ENCODE data around the gene MMP11. TPM values are rescaled to one million over a fixed set of nuclear protein-coding genes. Genes with fewer than 3 reads are reported as not detected.

Gene MMP11
- total and polyA plus RNA-seq, 2 donors: 3.8 to 3.9 TPM

DNA sequence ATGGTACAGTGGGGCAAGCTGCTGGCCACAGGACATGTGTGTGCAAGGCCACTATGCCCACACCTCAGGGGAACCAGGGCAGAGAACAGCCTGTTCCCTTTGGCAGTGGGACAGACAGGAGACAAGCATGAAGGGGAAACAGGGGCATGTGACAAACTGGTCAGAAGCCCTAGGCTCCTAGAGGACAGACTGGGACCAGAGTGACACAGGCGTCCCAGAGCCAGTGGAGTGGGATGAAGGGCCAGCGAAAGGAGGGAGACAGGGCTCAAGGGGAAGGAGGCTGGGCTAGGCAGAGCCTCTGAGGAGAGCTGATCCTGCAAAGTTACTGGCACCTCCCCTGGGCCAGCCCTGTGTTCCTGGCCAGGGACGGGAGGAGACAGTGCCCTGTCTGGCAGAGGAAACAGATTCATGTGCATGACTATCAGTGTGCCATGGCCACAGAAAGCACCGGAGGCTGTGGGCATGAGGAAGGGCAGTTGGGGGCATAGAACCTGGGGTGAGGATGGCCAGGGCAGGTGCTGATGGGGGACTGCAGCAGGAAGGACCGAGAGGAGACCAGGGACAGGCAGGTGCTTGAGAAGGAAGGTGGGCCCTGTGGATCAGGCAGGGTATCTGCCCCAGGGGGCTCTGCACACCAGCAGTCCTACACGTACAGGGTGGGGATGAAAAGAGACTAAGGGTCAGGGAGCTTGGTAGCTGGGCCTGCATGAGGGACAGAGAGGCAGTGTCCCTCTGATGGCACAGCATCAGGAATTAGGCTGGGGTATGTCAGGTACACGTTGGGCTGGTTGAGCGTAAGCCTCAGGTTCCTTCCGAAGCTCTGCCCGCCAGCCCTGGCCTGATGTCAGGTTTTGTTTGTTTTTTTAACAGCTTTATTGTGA lies 56.4 kb downstream of the MMP11 start:
- H3K36me3 ChIP-seq (ENCODE audit: control insufficient read depth in 2 of 2, insufficient read depth in 2 of 2, low read length in 1 of 2): peaks cover 86 to 89% of the 10 kb centered on the region in 2 donors
- H3K4me1 ChIP-seq (ENCODE audit: control insufficient read depth in 2 of 2, insufficient read depth in 2 of 2, low read length in 2 of 2): peaks cover 0 to 2% of the 10 kb centered on the region in 2 donors
- WGBS: 98% methylated on average over 10 of the region's 10 CpGs
- H3K9me3 ChIP-seq (ENCODE audit: control insufficient read depth in 2 of 2, insufficient read depth in 1 of 2, low read length in 1 of 2): no peaks in the 10 kb centered on the region
- H3K27me3 ChIP-seq (ENCODE audit: control insufficient read depth in 2 of 2, insufficient read depth in 1 of 2, low read length in 1 of 2): no peaks in the 10 kb centered on the region
- H3K27ac ChIP-seq (ENCODE audit: low read depth in 1 of 2, low read length in 1 of 2): no peak overlapping the region
- no peak overlapping the region for H3K4me3 ChIP-seq (ENCODE audit: low read length in 2 of 2)
- no peak for DNase-seq (ENCODE audit: low read depth in 6 of 9, low spot score in 9 of 9)

DNA sequence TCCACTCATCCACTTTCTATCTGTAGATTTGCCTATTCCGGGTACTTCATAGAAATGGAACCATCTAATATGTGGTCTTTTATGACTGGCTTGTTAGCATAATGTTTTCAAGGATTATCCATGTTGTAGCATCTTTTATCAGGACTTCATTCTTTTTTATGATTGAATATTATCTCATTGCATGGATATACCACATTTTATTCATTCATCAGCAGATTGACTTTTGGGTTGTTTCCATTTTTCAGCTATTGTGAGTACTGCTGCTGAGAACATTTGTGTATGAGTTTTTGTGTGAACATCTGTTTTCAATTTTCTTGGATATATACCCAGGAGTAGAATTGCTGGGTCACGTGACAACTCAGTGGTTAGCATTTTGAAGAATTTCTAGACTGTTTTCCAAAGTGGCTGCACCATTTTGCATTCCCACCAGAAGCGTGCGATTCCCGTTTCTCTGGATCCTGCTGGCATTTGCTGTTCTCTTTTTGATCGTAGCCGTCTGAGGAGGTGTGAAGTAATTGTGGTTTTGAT lies 57.3 kb downstream of the MMP11 start:
- H3K27me3 ChIP-seq (ENCODE audit: control insufficient read depth in 2 of 2, insufficient read depth in 1 of 2, low read length in 1 of 2): no peaks in the 10 kb centered on the region
- H3K4me1 ChIP-seq (ENCODE audit: control insufficient read depth in 2 of 2, insufficient read depth in 2 of 2, low read length in 2 of 2): peaks cover 0 to 2% of the 10 kb centered on the region in 2 donors
- 96% methylated on average over 7 of the region's 7 CpGs for WGBS
- no peak for DNase-seq (ENCODE audit: low read depth in 6 of 9, low spot score in 9 of 9)
- no peak overlapping the region for H3K27ac ChIP-seq (ENCODE audit: low read depth in 1 of 2, low read length in 1 of 2)
- no peaks in the 10 kb centered on the region for H3K9me3 ChIP-seq (ENCODE audit: control insufficient read depth in 2 of 2, insufficient read depth in 1 of 2, low read length in 1 of 2)
- H3K36me3 ChIP-seq (ENCODE audit: control insufficient read depth in 2 of 2, insufficient read depth in 2 of 2, low read length in 1 of 2): peaks cover 86 to 88% of the 10 kb centered on the region in 2 donors
- no peak overlapping the region for H3K4me3 ChIP-seq (ENCODE audit: low read length in 2 of 2)

DNA sequence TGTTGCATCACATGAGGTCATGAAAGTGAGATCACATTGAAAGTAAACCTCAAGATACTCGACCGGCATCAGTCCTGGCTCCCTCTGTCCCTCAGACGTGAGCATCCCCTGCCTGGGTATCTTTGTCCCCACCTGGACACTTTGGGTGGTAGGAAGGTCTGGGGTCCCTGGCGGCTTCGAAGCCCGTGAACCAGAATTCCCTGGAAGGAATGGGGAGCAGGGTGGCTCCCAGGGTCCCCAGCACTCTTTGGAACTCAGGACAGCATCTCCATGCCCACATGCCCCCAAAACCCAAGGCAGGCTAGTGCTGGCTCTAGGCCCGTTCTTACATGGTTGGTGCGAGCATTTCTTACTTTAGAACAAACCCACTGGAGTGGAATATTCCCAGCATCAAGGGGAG lies 58.6 kb downstream of the MMP11 start:
- Histone ChIP-seq H3K9me3 (ENCODE audit: control insufficient read depth in 2 of 2, insufficient read depth in 1 of 2, low read length in 1 of 2) (no peaks in the 10 kb centered on the region), H3K27me3 (ENCODE audit: control insufficient read depth in 2 of 2, insufficient read depth in 1 of 2, low read length in 1 of 2) (no peaks in the 10 kb centered on the region), H3K27ac (ENCODE audit: low read depth in 1 of 2, low read length in 1 of 2) (no peak overlapping the region), H3K4me3 (ENCODE audit: low read length in 2 of 2) (no peak overlapping the region), H3K36me3 (ENCODE audit: control insufficient read depth in 2 of 2, insufficient read depth in 2 of 2, low read length in 1 of 2) (peaks cover 86 to 88% of the 10 kb centered on the region in 2 donors), H3K4me1 (ENCODE audit: control insufficient read depth in 2 of 2, insufficient read depth in 2 of 2, low read length in 2 of 2) (no peaks in the 10 kb centered on the region)
- DNase-seq (ENCODE audit: low read depth in 6 of 9, low spot score in 9 of 9): no peak
- 97% methylated on average over 8 of the region's 8 CpGs for WGBS

DNA sequence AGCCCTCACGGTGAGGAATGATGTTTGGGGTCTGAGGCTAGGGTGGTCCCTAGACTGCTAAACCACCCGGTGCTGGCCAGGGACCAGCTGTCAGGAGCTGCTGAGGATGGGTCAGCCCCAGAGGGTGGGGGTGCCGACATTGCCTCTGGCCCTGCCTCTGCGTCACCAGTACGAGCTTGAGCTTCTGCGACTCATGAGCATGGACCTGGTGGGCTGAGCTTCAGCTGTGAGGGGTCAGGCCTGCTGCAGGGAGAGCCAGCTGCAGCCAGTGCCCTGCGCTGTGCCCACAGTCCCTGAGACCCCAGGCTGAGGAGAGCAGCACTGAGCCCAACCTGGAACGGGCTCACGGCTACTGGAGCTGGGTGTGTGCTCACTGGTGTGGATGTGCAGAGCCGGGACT lies 59.1 kb downstream of the MMP11 start:
- H3K27ac ChIP-seq (ENCODE audit: low read depth in 1 of 2, low read length in 1 of 2): no peak overlapping the region
- no peak overlapping the region for H3K4me3 ChIP-seq (ENCODE audit: low read length in 2 of 2)
- H3K4me1 ChIP-seq (ENCODE audit: control insufficient read depth in 2 of 2, insufficient read depth in 2 of 2, low read length in 2 of 2): no peaks in the 10 kb centered on the region
- 98% methylated on average over 10 of the region's 10 CpGs for WGBS
- no peak for DNase-seq (ENCODE audit: low read depth in 6 of 9, low spot score in 9 of 9)
- no peaks in the 10 kb centered on the region for H3K9me3 ChIP-seq (ENCODE audit: control insufficient read depth in 2 of 2, insufficient read depth in 1 of 2, low read length in 1 of 2)
- peaks cover 86 to 87% of the 10 kb centered on the region in 2 donors for H3K36me3 ChIP-seq (ENCODE audit: control insufficient read depth in 2 of 2, insufficient read depth in 2 of 2, low read length in 1 of 2)
- no peaks in the 10 kb centered on the region for H3K27me3 ChIP-seq (ENCODE audit: control insufficient read depth in 2 of 2, insufficient read depth in 1 of 2, low read length in 1 of 2)

DNA sequence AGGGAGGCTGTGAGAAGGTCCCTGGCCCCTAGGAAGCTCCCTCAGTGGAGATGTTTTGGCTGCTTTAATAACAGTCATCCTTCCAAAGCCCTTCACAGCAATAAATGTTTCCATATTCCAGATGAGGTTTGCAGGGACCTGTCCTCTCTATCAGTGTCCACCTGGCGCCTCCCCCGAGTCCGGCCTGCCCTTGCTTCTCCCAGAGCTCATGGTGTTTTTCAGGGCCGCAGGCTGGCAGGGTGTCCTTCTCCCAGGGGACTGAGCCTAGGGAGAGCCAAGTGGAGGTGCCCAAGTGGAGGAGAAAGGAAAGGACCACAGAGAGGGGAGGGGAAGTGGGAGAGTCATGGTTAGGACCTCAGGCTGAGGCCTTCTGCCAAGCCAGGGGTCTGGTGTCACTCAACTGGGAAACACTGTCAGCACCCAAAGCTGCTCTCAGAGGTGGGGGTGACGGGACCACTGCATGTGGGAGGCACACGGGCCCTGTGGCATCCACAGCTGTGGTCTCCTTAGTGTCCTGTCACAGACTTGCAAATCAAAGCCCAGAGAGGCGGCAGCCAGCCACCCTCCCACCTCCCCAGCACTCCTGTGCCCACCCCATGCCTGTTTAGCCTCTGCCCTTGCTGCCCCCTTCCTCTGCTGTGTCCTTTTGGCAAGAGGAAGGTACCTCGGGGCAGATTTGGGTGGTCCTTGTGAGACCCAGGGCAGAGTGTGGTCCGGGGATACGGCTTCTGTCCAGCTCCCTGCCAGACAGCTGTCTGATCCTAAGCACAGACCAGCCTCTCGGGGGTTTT lies 59.8 kb downstream of the MMP11 start:
- Histone ChIP-seq H3K9me3 (ENCODE audit: control insufficient read depth in 2 of 2, insufficient read depth in 1 of 2, low read length in 1 of 2) (no peaks in the 10 kb centered on the region), H3K4me3 (ENCODE audit: low read length in 2 of 2) (no peak overlapping the region), H3K4me1 (ENCODE audit: control insufficient read depth in 2 of 2, insufficient read depth in 2 of 2, low read length in 2 of 2) (no peaks in the 10 kb centered on the region), H3K27ac (ENCODE audit: low read depth in 1 of 2, low read length in 1 of 2) (no peak overlapping the region), H3K36me3 (ENCODE audit: control insufficient read depth in 2 of 2, insufficient read depth in 2 of 2, low read length in 1 of 2) (peaks cover 79 to 81% of the 10 kb centered on the region in 2 donors), H3K27me3 (ENCODE audit: control insufficient read depth in 2 of 2, insufficient read depth in 1 of 2, low read length in 1 of 2) (no peaks in the 10 kb centered on the region)
- DNase-seq (ENCODE audit: low read depth in 6 of 9, low spot score in 9 of 9): no peak
- 88% methylated on average over 11 of the region's 11 CpGs for WGBS

DNA sequence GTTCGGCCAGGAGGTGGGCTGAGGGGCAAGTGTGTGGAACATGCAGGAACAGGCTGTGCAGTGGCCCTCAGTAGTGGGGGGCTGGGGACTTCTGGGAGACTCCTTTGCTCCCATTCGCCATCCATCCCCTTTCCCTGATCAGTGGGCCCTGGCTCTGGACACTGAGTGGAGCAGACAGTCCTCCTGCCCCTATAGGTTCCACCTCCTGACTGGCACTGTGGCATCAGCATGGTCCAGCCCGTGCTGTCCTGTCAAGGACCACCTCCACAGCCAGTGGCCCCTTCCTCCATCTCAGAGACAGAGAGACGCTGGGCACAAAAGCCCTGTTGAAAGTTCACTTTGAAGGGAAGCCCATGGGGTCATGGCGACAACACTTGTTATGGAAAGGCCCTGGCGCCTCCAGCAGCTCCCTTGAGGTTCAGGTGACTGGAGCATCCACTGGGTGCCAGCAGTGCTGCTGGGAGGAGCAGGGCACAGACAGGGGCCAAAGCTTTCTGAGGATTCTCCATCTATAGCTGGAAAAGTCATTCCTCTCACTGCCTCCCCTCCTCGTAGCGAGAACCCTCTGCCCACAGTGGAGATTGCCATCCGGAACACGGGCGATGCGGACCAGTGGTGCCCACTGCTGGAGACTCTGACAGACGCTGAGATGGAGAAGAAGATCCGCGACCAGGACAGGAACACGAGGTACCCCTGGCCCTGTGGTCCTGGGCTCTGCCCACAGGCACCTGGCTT lies 60.5 kb downstream of the MMP11 start:
- 97% methylated on average over 16 of the region's 16 CpGs for WGBS
- no peak for DNase-seq (ENCODE audit: low read depth in 6 of 9, low spot score in 9 of 9)
- Histone ChIP-seq H3K4me1 (ENCODE audit: control insufficient read depth in 2 of 2, insufficient read depth in 2 of 2, low read length in 2 of 2) (peaks cover 2 to 4% of the 10 kb centered on the region in 2 donors), H3K4me3 (ENCODE audit: low read length in 2 of 2) (no peak overlapping the region), H3K27ac (ENCODE audit: low read depth in 1 of 2, low read length in 1 of 2) (no peak overlapping the region), H3K36me3 (ENCODE audit: control insufficient read depth in 2 of 2, insufficient read depth in 2 of 2, low read length in 1 of 2) (peaks cover 73 to 76% of the 10 kb centered on the region in 2 donors), H3K9me3 (ENCODE audit: control insufficient read depth in 2 of 2, insufficient read depth in 1 of 2, low read length in 1 of 2) (no peaks in the 10 kb centered on the region), H3K27me3 (ENCODE audit: control insufficient read depth in 2 of 2, insufficient read depth in 1 of 2, low read length in 1 of 2) (peaks cover 0 to 2% of the 10 kb centered on the region in 2 donors)

Other genes starting within 250 kb of the MMP11 start
- 78.6 TPM for gene IGLL1, start 192.6 kb upstream of the MMP11 start, total RNA-seq
- 3.5 TPM for gene IGLL1, start 192.6 kb upstream of the MMP11 start, polyA plus RNA-seq
- 0.24 TPM for gene DRICH1, start 140.5 kb upstream of the MMP11 start, total RNA-seq
- gene DRICH1, start 140.5 kb upstream of the MMP11 start, polyA plus RNA-seq: 1.4 TPM
- 29.8 TPM for gene RGL4, start 81.8 kb upstream of the MMP11 start, total RNA-seq
- 7.8 TPM for gene RGL4, start 81.8 kb upstream of the MMP11 start, polyA plus RNA-seq
- gene ZNF70, start 21.7 kb upstream of the MMP11 start, total RNA-seq: 1.4 TPM
- 1.7 TPM for gene ZNF70, start 21.7 kb upstream of the MMP11 start, polyA plus RNA-seq
- 1.3 TPM for gene VPREB3, start 18.4 kb upstream of the MMP11 start, total RNA-seq
- 11.4 TPM for gene VPREB3, start 18.4 kb upstream of the MMP11 start, polyA plus RNA-seq
- 3.3 TPM for gene C22orf15, start 9.9 kb upstream of the MMP11 start, total RNA-seq
- gene C22orf15, start 9.9 kb upstream of the MMP11 start, polyA plus RNA-seq: 1.3 TPM
- 20.0 TPM for gene CHCHD10, start 4.9 kb upstream of the MMP11 start, total RNA-seq
- gene CHCHD10, start 4.9 kb upstream of the MMP11 start, polyA plus RNA-seq: 64.0 TPM
- 72.0 TPM for gene SMARCB1, start 14.1 kb downstream of the MMP11 start, total RNA-seq
- gene SMARCB1, start 14.1 kb downstream of the MMP11 start, polyA plus RNA-seq: 35.3 TPM
- 2.9 TPM for gene DERL3, start 66.2 kb downstream of the MMP11 start, total RNA-seq
- gene DERL3, start 66.2 kb downstream of the MMP11 start, polyA plus RNA-seq: 2.5 TPM
- 4.3 TPM for gene SLC2A11, start 85.0 kb downstream of the MMP11 start, total RNA-seq
- 8.8 TPM for gene SLC2A11, start 85.0 kb downstream of the MMP11 start, polyA plus RNA-seq
- 400 TPM for gene MIF, start 121.5 kb downstream of the MMP11 start, total RNA-seq
- gene MIF, start 121.5 kb downstream of the MMP11 start, polyA plus RNA-seq: 363 TPM
- gene GSTT2B, start 188.3 kb downstream of the MMP11 start, total RNA-seq: 1.1 TPM
- 12.8 TPM for gene GSTT2B, start 188.3 kb downstream of the MMP11 start, polyA plus RNA-seq
- gene DDTL, start 194.0 kb downstream of the MMP11 start, total RNA-seq: 1.3 TPM
- gene DDTL, start 194.0 kb downstream of the MMP11 start, polyA plus RNA-seq: 3.1 TPM
- 95.7 TPM for gene DDT, start 201.6 kb downstream of the MMP11 start, total RNA-seq
- gene DDT, start 201.6 kb downstream of the MMP11 start, polyA plus RNA-seq: 111 TPM
- gene GSTT2, start 207.3 kb downstream of the MMP11 start, total RNA-seq: not detected
- gene GSTT2, start 207.3 kb downstream of the MMP11 start, polyA plus RNA-seq: 3.3 TPM
- gene GSTT4, start 232.6 kb downstream of the MMP11 start, total RNA-seq: not detected
- not detected for gene GSTT4, start 232.6 kb downstream of the MMP11 start, polyA plus RNA-seq
- gene CABIN1, start 238.5 kb downstream of the MMP11 start, total RNA-seq: 34.3 TPM
- gene CABIN1, start 238.5 kb downstream of the MMP11 start, polyA plus RNA-seq: 59.7 TPM

Data from thymus (tissue), 11 donors.